Activated T-cell treated with anti-CD3 and anti-CD28 coated beads for 48 hours (primary cell): Measurements from ENCODE around the gene GLYATL3.

ENCODE experiments used
- DNase-seq: peaks from one replicate; pipeline ENCODE4 v3.0.0-alpha.2; 2020; ENCODE audit warnings: low read depth

GLYATL3 gene

GRCh38 chr6:49514571-49515484 is 15.1 kb downstream of the GLYATL3 start:
- DNase-seq = no peak

GRCh38 chr6:49515485-49516146 is 15.9 kb downstream of the GLYATL3 start:
- DNase-seq = no peak

- no peak for DNase-seq
Observed at GRCh38 chr6:49516147-49516505, 16.4 kb downstream of the GLYATL3 start.

DNA sequence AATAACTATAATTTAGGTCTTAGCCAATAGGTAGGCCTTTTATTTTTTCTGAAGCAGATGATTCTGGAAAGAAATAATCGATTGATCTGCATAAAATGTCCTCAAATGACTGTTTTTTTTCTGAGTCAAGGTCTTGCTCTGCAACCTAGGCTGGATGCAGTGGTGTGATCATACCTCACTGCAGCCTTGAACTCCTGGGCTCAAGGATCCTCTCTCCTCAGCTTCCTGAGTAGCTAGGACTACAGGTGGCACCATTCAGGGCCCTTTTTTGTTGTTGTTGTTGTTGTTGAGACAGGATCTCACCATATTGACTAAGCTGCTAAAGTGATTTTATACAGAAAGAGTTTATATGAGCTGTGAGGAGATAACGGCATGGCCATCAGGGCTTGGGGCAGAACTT is 18.2 kb downstream of the GLYATL3 start:
- no peak for DNase-seq

GRCh38 chr6:49519660-49520059 is 19.9 kb downstream of the GLYATL3 start:
- DNase-seq = no peak

- no peak for DNase-seq
Observed at GRCh38 chr6:49522710-49523593, 23.2 kb downstream of the GLYATL3 start.

- no peak for DNase-seq
Observed at GRCh38 chr6:49523901-49524300, 24.2 kb downstream of the GLYATL3 start.

DNA sequence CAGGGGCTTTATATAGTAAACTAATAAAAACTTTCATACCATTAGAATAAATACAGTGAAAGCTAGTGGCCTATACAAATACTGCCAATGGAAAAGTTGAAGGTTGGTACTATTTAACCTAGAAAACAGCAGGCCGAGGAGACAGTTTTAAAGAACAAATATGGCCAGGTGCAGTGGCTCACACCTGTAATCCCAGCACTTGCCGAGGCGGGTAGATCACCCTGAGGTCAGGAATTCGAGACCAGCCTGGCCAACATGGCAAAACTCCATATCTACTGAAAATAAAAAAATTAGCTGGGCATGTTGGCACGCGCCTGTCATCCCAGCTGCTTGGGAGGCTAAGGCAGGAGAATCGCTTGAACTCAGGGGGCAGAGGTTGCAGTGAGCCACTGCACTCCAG is 24.8 kb downstream of the GLYATL3 start:
- no peak for DNase-seq

GRCh38 chr6:49526598-49526997 is 26.9 kb downstream of the GLYATL3 start:
- no peak for DNase-seq

- no peak for DNase-seq
Observed at GRCh38 chr6:49527320-49527719, 27.6 kb downstream of the GLYATL3 start.

GRCh38 chr6:49528571-49528970 is 28.8 kb downstream of the GLYATL3 start:
- no peak for DNase-seq

GRCh38 chr6:49530141-49530776 is 30.5 kb downstream of the GLYATL3 start:
- no peak for DNase-seq

- no peak for DNase-seq
Observed at GRCh38 chr6:49531774-49532569, 32.2 kb downstream of the GLYATL3 start.

GRCh38 chr6:49535795-49536194 is 36.1 kb downstream of the GLYATL3 start:
- DNase-seq = no peak

GRCh38 chr6:49539102-49539501 is 39.4 kb downstream of the GLYATL3 start:
- no peak for DNase-seq

- no peak for DNase-seq
Observed at GRCh38 chr6:49540614-49541013, 40.9 kb downstream of the GLYATL3 start.

DNA sequence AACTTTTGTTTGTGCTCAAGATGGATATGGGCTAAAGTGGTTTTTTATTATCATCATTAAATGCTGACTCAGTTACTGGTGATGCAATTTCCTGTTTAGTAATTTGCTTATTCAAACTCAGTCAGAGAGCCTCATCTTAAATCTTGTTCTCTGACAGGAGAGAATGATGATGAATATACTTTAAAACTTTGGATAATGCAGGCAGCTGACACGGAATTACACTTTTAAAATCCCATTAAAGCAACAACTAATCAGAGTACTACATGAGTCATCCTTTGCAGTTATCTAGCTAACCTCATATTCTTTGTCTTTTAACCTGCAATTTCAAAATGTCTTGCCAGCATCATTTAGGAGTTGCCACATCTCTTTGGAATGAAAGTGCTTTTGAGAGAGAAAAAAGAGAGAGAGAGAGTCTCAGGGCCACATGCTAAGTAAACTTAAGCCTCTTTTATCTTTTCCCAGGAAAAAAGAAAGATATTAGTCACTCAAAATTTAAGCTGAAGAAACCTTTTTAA is 41.5 kb downstream of the GLYATL3 start:
- DNase-seq = no peak

GRCh38 chr6:49541936-49542335 is 42.2 kb downstream of the GLYATL3 start:
- no peak for DNase-seq

DNA sequence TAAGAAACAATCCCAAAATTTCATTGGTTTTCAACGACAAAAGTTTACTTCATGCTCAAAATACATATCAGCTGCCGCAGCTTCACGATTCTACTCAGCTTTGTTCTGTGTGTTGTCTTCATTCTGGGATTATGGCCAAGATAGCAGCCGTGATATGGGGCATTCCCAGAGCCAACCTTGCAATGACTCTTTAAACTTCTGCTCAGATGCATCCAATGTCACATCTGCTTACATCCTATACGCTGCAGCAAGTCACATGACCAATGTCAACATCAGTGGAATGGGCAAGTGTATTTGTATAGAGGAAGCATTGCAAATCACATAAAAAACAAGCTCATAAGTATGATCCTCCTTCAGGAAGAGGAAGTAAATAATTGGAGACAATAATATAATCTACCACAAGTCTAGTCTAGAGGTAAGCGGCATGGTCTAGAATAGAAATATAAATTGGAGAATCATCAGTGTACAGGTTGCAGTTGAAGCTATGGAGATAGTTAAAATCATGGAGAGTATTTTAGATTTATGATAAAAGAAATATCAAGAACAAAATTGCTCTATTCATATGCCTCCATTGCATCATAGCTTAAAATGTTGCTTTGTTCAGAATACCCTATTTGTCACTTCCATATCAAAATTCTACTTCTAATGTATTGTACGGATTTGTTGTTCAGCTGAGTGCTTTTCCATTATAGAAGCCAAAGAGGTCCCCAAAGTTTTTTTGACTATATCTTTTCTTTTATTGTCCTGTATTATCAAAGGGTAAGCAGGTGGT is 43.5 kb downstream of the GLYATL3 start:
- DNase-seq = no peak

GRCh38 chr6:49546331-49546730 is 46.6 kb downstream of the GLYATL3 start:
- no peak for DNase-seq
